Measurements from ENCODE around the gene BATF.

Gene BATF

GRCh38 chr14:75504411-75504810 lies 17.9 kb upstream of the BATF start:
- no peak overlapping the region for H3K9ac ChIP-seq (ENCODE audit: low read length)
- no peak overlapping the region for H3K4me3 ChIP-seq (ENCODE audit: low read length)
- peaks cover 10% of the 10 kb centered on the region for H3K9me3 ChIP-seq (ENCODE audit: control insufficient read depth, low read length)
- H3K27me3 ChIP-seq (replicated peaks; ENCODE audit: control insufficient read depth, insufficient read depth, low read length), result no peaks in the 10 kb centered on the region
- DNase-seq (ENCODE audit: low read depth), result no peak
- H3K4me1 ChIP-seq (ENCODE audit: control insufficient read depth, insufficient read depth, low read length), result no peaks in the 10 kb centered on the region
- no peaks in the 10 kb centered on the region for H3K36me3 ChIP-seq (ENCODE audit: control insufficient read depth, insufficient read depth, low read length, severe bottlenecking)

DNA sequence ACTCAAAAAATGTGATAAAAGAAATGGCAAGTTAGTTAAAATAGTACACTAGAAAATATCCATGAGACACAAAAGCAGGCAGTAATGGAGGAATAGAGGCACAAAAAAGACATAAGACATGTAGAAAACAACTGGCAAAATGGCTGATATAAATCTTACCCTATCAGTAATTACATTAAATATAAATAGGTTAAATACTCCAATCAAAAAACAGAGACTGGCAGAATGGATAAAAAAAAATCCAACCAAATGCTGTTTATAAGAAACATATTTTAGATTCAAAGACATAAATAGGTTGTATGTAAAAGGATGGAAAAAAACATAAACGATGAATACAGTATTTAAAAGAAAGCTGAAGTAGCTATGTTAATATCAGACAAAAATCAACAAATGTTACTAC lies 15.3 kb upstream of the BATF start:
- H3K9me3 ChIP-seq (ENCODE audit: control insufficient read depth, low read length), result peaks cover 34% of the 10 kb centered on the region
- H3K9ac ChIP-seq (ENCODE audit: low read length), result no peak overlapping the region
- H3K36me3 ChIP-seq (ENCODE audit: control insufficient read depth, insufficient read depth, low read length, severe bottlenecking), result no peaks in the 10 kb centered on the region
- no peaks in the 10 kb centered on the region for H3K4me1 ChIP-seq (ENCODE audit: control insufficient read depth, insufficient read depth, low read length)
- no peaks in the 10 kb centered on the region for H3K27me3 ChIP-seq (replicated peaks; ENCODE audit: control insufficient read depth, insufficient read depth, low read length)
- no peak for DNase-seq (ENCODE audit: low read depth)
- H3K4me3 ChIP-seq (ENCODE audit: low read length), result no peak overlapping the region

DNA sequence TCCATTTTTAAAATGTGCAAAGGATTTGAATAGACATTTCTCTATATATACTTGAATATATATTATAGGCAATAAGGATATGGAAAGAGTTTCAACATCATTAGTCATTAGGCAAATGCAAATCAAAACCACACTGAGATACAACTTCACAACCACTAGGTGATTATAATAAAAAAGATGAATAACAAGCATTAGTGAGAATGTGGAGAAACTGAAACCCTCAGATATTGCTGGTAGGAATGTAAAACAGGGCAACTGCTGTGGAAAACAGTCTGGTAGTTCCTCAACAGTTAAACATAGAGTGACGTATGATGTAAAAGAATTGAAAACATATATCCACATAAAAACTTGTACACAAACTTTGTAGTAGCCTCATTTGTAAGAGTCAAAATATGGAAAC lies 11.7 kb upstream of the BATF start:
- Histone ChIP-seq H3K9ac (ENCODE audit: low read length) (no peak overlapping the region), H3K4me1 (ENCODE audit: control insufficient read depth, insufficient read depth, low read length) (no peaks in the 10 kb centered on the region), H3K36me3 (ENCODE audit: control insufficient read depth, insufficient read depth, low read length, severe bottlenecking) (no peaks in the 10 kb centered on the region), H3K4me3 (ENCODE audit: low read length) (no peak overlapping the region), H3K9me3 (ENCODE audit: control insufficient read depth, low read length) (peaks cover 39% of the 10 kb centered on the region), H3K27me3 (replicated peaks; ENCODE audit: control insufficient read depth, insufficient read depth, low read length) (no peaks in the 10 kb centered on the region)
- no peak for DNase-seq (ENCODE audit: low read depth)

DNA sequence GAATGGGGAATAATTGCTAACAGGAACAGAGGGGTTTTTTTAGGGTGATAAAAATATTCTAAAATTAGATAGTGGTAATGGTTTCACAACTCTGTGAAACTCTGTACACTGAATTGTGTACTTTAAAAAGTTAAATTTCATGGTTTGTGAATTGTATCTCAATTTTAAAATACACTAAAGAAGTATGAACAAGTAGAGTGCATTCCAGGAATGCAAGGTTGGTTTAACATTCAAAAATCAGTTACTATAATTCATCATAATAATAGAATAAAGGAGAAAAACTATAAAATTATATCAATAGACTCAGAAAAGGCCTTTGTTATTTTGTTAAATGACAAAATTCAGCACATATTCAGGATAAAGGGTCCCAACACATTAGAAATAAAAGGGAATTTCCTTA lies 11.1 kb upstream of the BATF start:
- Histone ChIP-seq H3K9me3 (ENCODE audit: control insufficient read depth, low read length) (peaks cover 39% of the 10 kb centered on the region), H3K9ac (ENCODE audit: low read length) (no peak overlapping the region), H3K36me3 (ENCODE audit: control insufficient read depth, insufficient read depth, low read length, severe bottlenecking) (no peaks in the 10 kb centered on the region), H3K4me3 (ENCODE audit: low read length) (no peak overlapping the region), H3K4me1 (ENCODE audit: control insufficient read depth, insufficient read depth, low read length) (no peaks in the 10 kb centered on the region), H3K27me3 (replicated peaks; ENCODE audit: control insufficient read depth, insufficient read depth, low read length) (no peaks in the 10 kb centered on the region)
- no peak for DNase-seq (ENCODE audit: low read depth)

DNA sequence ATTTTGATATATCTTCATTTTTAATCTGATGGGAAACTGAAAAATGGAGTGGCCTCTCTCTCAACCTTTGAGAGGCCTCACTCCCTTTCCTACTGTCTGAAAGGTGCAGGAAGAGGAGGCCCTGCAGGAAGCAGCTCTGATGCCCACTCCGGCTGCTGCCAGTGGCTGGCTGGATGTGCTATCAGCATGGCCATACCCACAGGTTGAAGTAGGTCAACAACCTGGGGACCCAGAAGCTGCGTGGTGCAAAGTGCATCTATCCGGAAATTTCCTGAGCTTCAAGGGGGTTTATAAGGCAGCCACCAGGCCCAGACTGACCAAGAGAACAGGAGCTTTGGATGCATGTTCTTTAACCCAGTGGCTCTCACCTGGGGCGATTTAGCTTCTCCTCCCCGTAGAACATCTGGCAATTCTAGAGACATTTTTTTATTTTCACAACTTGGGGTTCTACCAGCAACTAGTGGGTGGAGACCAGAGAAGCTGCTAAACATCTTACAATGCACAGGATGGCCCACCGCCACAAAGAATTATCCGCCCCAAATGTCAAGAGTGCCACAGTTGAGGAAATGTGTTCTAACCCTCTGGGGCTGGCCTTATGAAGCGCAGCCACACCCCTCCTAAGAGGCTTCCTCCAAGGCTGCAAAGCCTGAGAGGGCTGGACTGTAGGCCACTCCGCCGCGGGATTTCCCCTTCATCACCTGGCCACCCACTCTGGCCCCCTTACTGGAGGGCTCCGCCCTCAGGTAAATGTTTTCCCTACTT lies 8.2 kb upstream of the BATF start:
- DNase-seq (ENCODE audit: low read depth), result no peak
- Histone ChIP-seq H3K9me3 (ENCODE audit: control insufficient read depth, low read length) (peaks cover 29% of the 10 kb centered on the region), H3K4me1 (ENCODE audit: control insufficient read depth, insufficient read depth, low read length) (no peaks in the 10 kb centered on the region), H3K4me3 (ENCODE audit: low read length) (no peak overlapping the region), H3K27me3 (replicated peaks; ENCODE audit: control insufficient read depth, insufficient read depth, low read length) (no peaks in the 10 kb centered on the region), H3K9ac (ENCODE audit: low read length) (no peak overlapping the region), H3K36me3 (ENCODE audit: control insufficient read depth, insufficient read depth, low read length, severe bottlenecking) (no peaks in the 10 kb centered on the region)

DNA sequence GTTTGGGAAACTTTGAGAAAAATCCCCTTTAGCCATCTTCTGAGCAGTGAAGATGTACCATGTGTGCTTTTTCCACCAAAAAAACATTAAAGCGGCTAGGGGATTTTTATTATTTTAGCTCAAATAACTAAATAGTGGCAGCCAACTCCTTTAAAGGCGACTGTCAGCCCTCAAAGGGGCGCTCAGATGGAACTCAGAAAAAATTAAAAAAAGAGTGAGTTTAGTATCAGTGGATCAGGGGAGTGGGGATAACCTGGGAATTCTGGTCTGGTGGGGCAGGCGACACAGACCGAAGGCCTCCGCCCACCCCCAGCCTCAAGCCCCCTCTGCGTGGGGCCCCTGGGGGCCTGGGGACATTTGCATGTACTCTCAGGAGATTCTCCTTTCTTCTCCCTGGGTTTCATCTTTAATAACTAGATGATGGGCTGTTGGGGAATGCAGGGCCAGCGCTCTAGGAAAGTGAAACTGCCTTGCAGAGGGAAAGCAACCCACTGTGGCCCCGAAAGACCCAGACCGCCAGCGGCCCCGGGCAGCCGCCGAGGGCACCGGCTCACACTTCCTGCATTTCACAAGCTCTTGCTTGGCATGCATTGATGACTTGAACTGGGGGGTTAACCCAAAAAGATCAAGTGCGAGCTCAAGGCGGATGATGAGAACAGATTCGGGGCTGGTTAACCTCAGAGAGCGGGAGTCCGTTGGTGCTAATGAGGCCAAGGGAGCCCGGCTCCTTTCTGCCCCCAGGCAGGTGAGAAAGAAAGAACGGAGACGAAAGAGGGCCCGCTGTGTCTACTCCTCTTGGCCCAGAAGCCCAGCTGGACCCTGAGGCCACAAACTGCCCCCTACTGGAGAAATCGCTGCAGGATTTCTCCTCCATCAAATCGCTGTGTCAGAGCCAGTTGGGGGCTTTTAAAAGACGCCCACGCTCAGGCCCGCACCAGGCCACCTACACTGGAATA lies 7.3 kb upstream of the BATF start:
- H3K9ac ChIP-seq (ENCODE audit: low read length), result peak overlapping the region; percentile 35
- H3K4me1 ChIP-seq (ENCODE audit: control insufficient read depth, insufficient read depth, low read length), result peaks cover 3% of the 10 kb centered on the region
- no peaks in the 10 kb centered on the region for H3K27me3 ChIP-seq (replicated peaks; ENCODE audit: control insufficient read depth, insufficient read depth, low read length)
- peak; percentile 7 for DNase-seq (ENCODE audit: low read depth)
- no peaks in the 10 kb centered on the region for H3K36me3 ChIP-seq (ENCODE audit: control insufficient read depth, insufficient read depth, low read length, severe bottlenecking)
- H3K4me3 ChIP-seq (ENCODE audit: low read length), result peak overlapping the region; percentile 68
- peaks cover 25% of the 10 kb centered on the region for H3K9me3 ChIP-seq (ENCODE audit: control insufficient read depth, low read length)

GRCh38 chr14:75515629-75515996 lies 6.7 kb upstream of the BATF start:
- Histone ChIP-seq H3K9ac (ENCODE audit: low read length) (peak overlapping the region; percentile 35), H3K4me3 (ENCODE audit: low read length) (peak overlapping the region; percentile 68), H3K36me3 (ENCODE audit: control insufficient read depth, insufficient read depth, low read length, severe bottlenecking) (no peaks in the 10 kb centered on the region), H3K9me3 (ENCODE audit: control insufficient read depth, low read length) (peaks cover 18% of the 10 kb centered on the region), H3K4me1 (ENCODE audit: control insufficient read depth, insufficient read depth, low read length) (peaks cover 9% of the 10 kb centered on the region), H3K27me3 (replicated peaks; ENCODE audit: control insufficient read depth, insufficient read depth, low read length) (no peaks in the 10 kb centered on the region)
- DNase-seq (ENCODE audit: low read depth), result no peak

DNA sequence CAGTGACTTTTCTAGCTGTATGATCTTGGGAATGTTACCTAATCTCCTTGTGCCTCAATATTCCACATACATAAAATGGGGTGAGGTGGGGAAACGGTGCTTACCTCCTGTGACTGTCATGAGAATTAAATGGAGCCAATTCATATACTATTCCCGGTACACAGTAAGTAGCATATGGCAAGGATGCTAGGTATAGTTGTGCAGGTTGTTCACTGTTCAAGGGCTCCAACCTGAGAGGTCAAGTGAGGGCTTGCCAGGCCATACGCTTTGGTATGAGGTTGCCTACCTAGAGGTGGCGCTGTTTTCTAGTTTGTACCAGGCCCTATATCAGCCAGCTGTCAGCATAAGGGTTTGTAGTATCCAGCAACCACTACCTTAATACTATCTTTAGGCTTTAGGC lies 3.6 kb upstream of the BATF start:
- Histone ChIP-seq H3K4me3 (ENCODE audit: low read length) (no peak overlapping the region), H3K9me3 (ENCODE audit: control insufficient read depth, low read length) (no peaks in the 10 kb centered on the region), H3K4me1 (ENCODE audit: control insufficient read depth, insufficient read depth, low read length) (peaks cover 9% of the 10 kb centered on the region), H3K36me3 (ENCODE audit: control insufficient read depth, insufficient read depth, low read length, severe bottlenecking) (no peaks in the 10 kb centered on the region), H3K9ac (ENCODE audit: low read length) (no peak overlapping the region), H3K27me3 (replicated peaks; ENCODE audit: control insufficient read depth, insufficient read depth, low read length) (no peaks in the 10 kb centered on the region)
- no peak for DNase-seq (ENCODE audit: low read depth)

DNA sequence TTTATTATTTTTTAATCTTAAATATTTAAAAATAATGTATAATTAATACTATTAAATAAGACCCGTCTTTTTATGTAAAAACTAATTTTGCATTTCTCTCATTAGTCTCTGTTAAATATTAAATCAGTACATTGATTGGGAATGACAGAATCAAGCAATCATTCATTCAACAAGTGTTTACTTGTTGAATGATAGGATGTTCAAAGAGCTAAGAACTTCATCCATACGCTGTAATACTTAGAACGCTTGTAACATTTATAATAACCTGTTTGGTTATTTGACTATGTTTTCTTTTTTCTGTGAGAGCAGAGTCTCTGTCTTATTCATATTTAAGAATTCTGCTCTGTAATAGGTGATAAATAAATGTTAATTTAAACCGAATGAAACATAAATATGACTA lies 2.9 kb upstream of the BATF start:
- H3K4me1 ChIP-seq (ENCODE audit: control insufficient read depth, insufficient read depth, low read length), result peaks cover 9% of the 10 kb centered on the region
- H3K9ac ChIP-seq (ENCODE audit: low read length), result no peak overlapping the region
- DNase-seq (ENCODE audit: low read depth), result no peak
- no peaks in the 10 kb centered on the region for H3K27me3 ChIP-seq (replicated peaks; ENCODE audit: control insufficient read depth, insufficient read depth, low read length)
- no peaks in the 10 kb centered on the region for H3K9me3 ChIP-seq (ENCODE audit: control insufficient read depth, low read length)
- H3K4me3 ChIP-seq (ENCODE audit: low read length), result no peak overlapping the region
- no peaks in the 10 kb centered on the region for H3K36me3 ChIP-seq (ENCODE audit: control insufficient read depth, insufficient read depth, low read length, severe bottlenecking)

GRCh38 chr14:75519826-75520728 lies 2.2 kb upstream of the BATF start:
- H3K9ac ChIP-seq (ENCODE audit: low read length), result peak overlapping the region; percentile 8
- no peaks in the 10 kb centered on the region for H3K27me3 ChIP-seq (replicated peaks; ENCODE audit: control insufficient read depth, insufficient read depth, low read length)

GRCh38 chr14:75520852-75521251 lies 1.4 kb upstream of the BATF start:
- no peaks in the 10 kb centered on the region for H3K27me3 ChIP-seq (replicated peaks; ENCODE audit: control insufficient read depth, insufficient read depth, low read length)
- H3K9me3 ChIP-seq (ENCODE audit: control insufficient read depth, low read length), result no peaks in the 10 kb centered on the region
- no peak overlapping the region for H3K4me3 ChIP-seq (ENCODE audit: low read length)
- no peak overlapping the region for H3K9ac ChIP-seq (ENCODE audit: low read length)
- H3K4me1 ChIP-seq (ENCODE audit: control insufficient read depth, insufficient read depth, low read length), result peaks cover 9% of the 10 kb centered on the region
- DNase-seq (ENCODE audit: low read depth), result no peak
- no peaks in the 10 kb centered on the region for H3K36me3 ChIP-seq (ENCODE audit: control insufficient read depth, insufficient read depth, low read length, severe bottlenecking)

More at GRCh38 chr14:75519826-75520728, 2.2 kb upstream of the BATF start:
- peaks cover 9% of the 10 kb centered on the region for H3K4me1 ChIP-seq (ENCODE audit: control insufficient read depth, insufficient read depth, low read length)
- H3K9me3 ChIP-seq (ENCODE audit: control insufficient read depth, low read length), result no peaks in the 10 kb centered on the region
- DNase-seq (ENCODE audit: low read depth), result peak; percentile 29
- no peaks in the 10 kb centered on the region for H3K36me3 ChIP-seq (ENCODE audit: control insufficient read depth, insufficient read depth, low read length, severe bottlenecking)
- H3K4me3 ChIP-seq (ENCODE audit: low read length), result no peak overlapping the region

Data from adipocyte (in vitro differentiated cells).